OCI-LY3 (cell line): Measurements from ENCODE around the gene PLEK2.

Source experiments
- EZH2phosphoT487 ChIP-seq: fragments of 200-600 bp; shearing (Covaris generic); IDR thresholded peaks from 2 replicates; pipeline ENCODE4 v1.6.1; 2018; ENCODE audit warnings: antibody characterized with exemption, mixed run types, low read depth
- TF ChIP-seq, protein P1 (sequence below): fragments of 200-600, 300-600 bp; sonication (generic); IDR thresholded peaks from 2 replicates; pipeline ENCODE4 v1.5.1; 2014; ENCODE audit warnings: antibody characterized with exemption, low read length, low read depth

DNA sequence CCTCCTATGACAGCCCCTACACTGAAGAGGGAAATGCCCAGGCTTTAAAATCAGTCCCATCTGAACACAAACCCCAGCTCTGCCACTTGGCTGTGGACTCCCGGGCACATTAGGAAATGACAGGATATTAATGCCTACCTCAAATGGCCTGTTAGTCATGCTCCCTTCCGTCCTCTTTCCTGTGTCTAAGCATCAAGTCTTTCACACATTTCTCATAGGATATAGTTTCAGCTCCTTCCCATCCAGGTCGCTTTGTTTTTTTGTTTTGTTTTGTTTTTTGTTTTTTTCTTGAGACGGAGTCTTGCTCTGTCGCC lies 16.1 kb downstream of the PLEK2 start:
- TF ChIP-seq, protein P1, sequence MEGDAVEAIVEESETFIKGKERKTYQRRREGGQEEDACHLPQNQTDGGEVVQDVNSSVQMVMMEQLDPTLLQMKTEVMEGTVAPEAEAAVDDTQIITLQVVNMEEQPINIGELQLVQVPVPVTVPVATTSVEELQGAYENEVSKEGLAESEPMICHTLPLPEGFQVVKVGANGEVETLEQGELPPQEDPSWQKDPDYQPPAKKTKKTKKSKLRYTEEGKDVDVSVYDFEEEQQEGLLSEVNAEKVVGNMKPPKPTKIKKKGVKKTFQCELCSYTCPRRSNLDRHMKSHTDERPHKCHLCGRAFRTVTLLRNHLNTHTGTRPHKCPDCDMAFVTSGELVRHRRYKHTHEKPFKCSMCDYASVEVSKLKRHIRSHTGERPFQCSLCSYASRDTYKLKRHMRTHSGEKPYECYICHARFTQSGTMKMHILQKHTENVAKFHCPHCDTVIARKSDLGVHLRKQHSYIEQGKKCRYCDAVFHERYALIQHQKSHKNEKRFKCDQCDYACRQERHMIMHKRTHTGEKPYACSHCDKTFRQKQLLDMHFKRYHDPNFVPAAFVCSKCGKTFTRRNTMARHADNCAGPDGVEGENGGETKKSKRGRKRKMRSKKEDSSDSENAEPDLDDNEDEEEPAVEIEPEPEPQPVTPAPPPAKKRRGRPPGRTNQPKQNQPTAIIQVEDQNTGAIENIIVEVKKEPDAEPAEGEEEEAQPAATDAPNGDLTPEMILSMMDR: no peak
- no peak for TF ChIP-seq EZH2phosphoT487
